ENCODE data around the gene NADK2. TPM values are rescaled to one million over a fixed set of nuclear protein-coding genes. Genes with fewer than 3 reads are reported as not detected.

The NADK2 gene
- total and polyA plus RNA-seq, 4 donors, result 73.6 to 178 (median 88.0) TPM

GRCh38 chr5:36145311-36145710 lies 96.4 kb downstream of the NADK2 start:
- no peak for TF ChIP-seq TAF1 (conservative IDR thresholded peaks at IDR 0.05)
- no peak for TF ChIP-seq ZBTB33 (IDR thresholded peaks at IDR 0.05)
- no peak for TF ChIP-seq FOXA2 (IDR thresholded peaks at IDR 0.05)
- no peak for TF ChIP-seq RAD21 (IDR thresholded peaks at IDR 0.05)
- TF ChIP-seq CTCF (IDR thresholded peaks at IDR 0.05; ENCODE audit: low read depth, low read length, missing input control), result no peak
- no peak for TF ChIP-seq HNF4A (conservative IDR thresholded peaks at IDR 0.05)
- no peak for TF ChIP-seq REST (IDR thresholded peaks at IDR 0.05)
- no peak for TF ChIP-seq HNF4G (IDR thresholded peaks at IDR 0.05)
- TF ChIP-seq YY1 (IDR thresholded peaks at IDR 0.05), result no peak
- TF ChIP-seq EGR1 (IDR thresholded peaks at IDR 0.05; ENCODE audit: low read depth in 2 of 2), result no peak
- no peak for TF ChIP-seq ATF3 (IDR thresholded peaks at IDR 0.05)
- TF ChIP-seq NR2F2 (IDR thresholded peaks at IDR 0.05), result no peak
- no peak for TF ChIP-seq JUND (IDR thresholded peaks at IDR 0.05)
- no peak for TF ChIP-seq RXRA (IDR thresholded peaks at IDR 0.05)
- TF ChIP-seq FOXA1 (IDR thresholded peaks at IDR 0.05), result no peak
- TF ChIP-seq MAX (IDR thresholded peaks at IDR 0.05), result no peak
- H3K27me3 ChIP-seq (ENCODE audit: control insufficient read depth in 4 of 4, insufficient read depth in 4 of 4, low read length in 3 of 4), result no peaks in the 10 kb centered on the region
- no peaks in the 10 kb centered on the region for H3K9me3 ChIP-seq (ENCODE audit: control insufficient read depth in 4 of 4, low read length in 3 of 4)
- H3K9ac ChIP-seq (ENCODE audit: low read depth in 1 of 2, low read length in 2 of 2), result no peak overlapping the region
- WGBS, result 95% methylated on average over 4 of the region's 4 CpGs
- no peak for DNase-seq (ENCODE audit: low spot score)
- H3K36me3 ChIP-seq (ENCODE audit: control insufficient read depth in 4 of 4, insufficient read depth in 3 of 4, low read depth in 1 of 4, low read length in 3 of 4), result peaks cover 0 to 8% (median 1%) of the 10 kb centered on the region in 4 donors
- H3K4me1 ChIP-seq (ENCODE audit: control insufficient read depth in 4 of 4, insufficient read depth in 4 of 4, low read length in 3 of 4), result peaks cover 2 to 4% (median 2%) of the 10 kb centered on the region in 4 donors
- no peak overlapping the region for H3K27ac ChIP-seq (ENCODE audit: low read depth in 1 of 2, low read length in 2 of 2)
- no peak overlapping the region for H3K4me3 ChIP-seq (ENCODE audit: low read depth in 1 of 3, low read length in 3 of 3)

Small RNA genes within 50 kb of the gene (small RNA-seq; reads per million reads assigned to genes)
- gene MIR580, result 0.42 reads per million, percentile 47 among the genes with 10 or more reads in this experiment
- gene RNU6-1305P, result not detected

Other genes with a start within 250 kb of the NADK2 start
- under 1 TPM; 0.14 to 0.17 TPM for gene UGT3A2, start 175.0 kb downstream of the NADK2 start, total RNA-seq
- under 1 TPM; 0.18 to 0.65 TPM for gene UGT3A2, start 175.0 kb downstream of the NADK2 start, polyA plus RNA-seq
- gene LMBRD2, start 90.0 kb downstream of the NADK2 start, total RNA-seq, result 10 to 100 TPM; 12.9 to 20.5 TPM
- 1 to 10 TPM; 3.8 to 5.4 TPM for gene LMBRD2, start 90.0 kb downstream of the NADK2 start, polyA plus RNA-seq
- gene SKP2, start 89.8 kb downstream of the NADK2 start, total RNA-seq, result 10 to 100 TPM; 25.4 to 28.2 TPM
- 1 to 10 TPM; 4.6 to 5.4 TPM for gene SKP2, start 89.8 kb downstream of the NADK2 start, polyA plus RNA-seq
- gene RANBP3L, start 60.0 kb upstream of the NADK2 start, total RNA-seq, result 1 to 10 TPM in 1 of 2 donors, under 1 TPM in 1; 0.33 to 9.2 TPM
- gene RANBP3L, start 60.0 kb upstream of the NADK2 start, polyA plus RNA-seq, result 1 to 10 TPM in 1 of 2 donors, under 1 TPM in 1; 0.42 to 3.7 TPM